GM21528 (cell line): ENCODE data around the gene NDC1.
A peak's percentile ranks its signal among the peaks of the same experiment; 100 is the strongest.
"Not testable (repeated sequence)": the region's sequence is repeated elsewhere in the genome, so short reads cannot be mapped to it uniquely, and the experiment has no call there.

ENCODE experiments used
- ATAC-seq: cut with Tn5 transposase; IDR thresholded peaks from one replicate; pipeline ENCODE4 v1.9.1; 2021; ENCODE audit warnings: mild to moderate bottlenecking, moderate library complexity; ENCODE audit not compliant: unreplicated experiment, low FRiP score

The NDC1 gene

DNA sequence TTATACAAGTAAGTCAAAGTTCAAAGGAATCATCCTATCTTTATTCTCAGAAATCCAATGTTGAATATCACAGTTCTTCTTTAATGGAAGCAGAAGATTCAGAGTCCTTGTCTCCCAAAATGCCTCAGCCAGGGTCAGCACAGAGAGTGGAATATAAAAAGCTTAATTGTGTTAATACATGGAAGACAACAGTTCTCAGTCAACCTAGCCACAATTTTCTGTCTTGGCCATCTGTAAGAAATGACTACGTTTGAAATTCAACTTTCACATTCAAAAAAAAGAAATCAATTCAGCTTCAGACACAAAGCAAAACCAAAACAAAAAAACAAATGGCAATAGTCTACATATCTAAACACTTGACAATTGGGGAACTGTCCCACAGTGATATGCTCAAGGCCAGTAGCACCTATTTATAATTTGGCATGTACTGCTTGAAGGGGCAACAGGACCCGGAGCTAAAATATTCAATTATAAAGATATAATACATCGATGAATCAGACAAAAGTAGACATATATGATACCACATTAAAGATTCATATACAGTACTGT, 71.8 kb downstream of the NDC1 start:
- ATAC-seq: no peak

DNA sequence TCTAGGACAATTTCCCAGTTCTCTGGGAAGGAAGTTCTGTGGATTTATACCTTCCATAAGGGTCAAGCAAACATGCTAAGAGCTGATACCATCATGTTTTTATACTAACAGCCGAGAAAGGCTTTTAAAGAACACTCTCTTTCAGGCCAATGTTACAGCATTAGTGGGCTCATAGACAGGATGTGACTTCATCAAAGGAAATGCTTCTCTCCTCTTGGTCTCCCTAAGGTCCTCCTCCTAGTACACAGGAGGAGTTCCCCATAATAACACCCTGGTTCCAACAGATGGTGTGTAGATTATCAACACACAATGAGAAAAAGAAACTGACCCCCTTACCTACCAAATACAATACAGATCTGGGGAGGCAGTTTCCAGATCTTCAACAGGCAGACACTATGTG, 72.4 kb downstream of the NDC1 start:
- no peak for ATAC-seq

DNA sequence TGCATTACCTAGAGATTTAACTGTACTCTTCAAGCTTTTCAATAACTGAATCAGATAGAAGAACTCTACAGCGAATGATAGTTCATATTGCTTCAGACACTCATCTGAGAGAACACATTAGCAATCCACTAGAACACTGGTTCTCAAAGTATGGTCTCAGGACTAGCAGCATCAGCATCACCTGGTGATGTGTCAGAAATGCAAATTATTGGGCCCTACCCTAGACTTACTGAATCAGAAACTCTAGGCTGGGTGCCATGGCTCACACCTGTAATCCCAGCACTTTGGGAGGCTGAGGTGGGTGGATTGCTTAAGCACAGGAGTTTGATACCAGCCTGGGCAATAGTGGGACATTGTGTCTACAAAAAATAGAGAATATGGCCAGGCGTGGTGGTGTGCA, 74.2 kb downstream of the NDC1 start:
- no peak for ATAC-seq

DNA sequence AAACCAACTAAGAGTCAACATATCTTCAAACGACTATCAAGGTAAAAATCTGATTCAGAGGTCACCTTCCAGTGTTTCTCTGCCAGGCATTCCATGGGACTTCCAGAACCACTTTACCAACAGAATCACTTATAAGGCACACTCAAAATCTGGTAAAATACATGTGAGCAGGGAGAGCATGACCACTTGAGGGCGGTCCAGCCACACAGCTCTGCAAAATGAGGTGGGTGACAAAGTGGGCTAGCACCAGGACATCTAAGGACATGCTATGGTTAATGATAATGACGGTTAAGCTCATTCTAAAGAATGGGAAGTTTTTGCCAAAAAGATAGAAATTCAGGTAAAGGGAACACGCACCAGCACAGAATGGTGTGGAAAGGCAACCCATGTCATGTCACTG, 74.6 kb downstream of the NDC1 start:
- ATAC-seq: no peak

DNA sequence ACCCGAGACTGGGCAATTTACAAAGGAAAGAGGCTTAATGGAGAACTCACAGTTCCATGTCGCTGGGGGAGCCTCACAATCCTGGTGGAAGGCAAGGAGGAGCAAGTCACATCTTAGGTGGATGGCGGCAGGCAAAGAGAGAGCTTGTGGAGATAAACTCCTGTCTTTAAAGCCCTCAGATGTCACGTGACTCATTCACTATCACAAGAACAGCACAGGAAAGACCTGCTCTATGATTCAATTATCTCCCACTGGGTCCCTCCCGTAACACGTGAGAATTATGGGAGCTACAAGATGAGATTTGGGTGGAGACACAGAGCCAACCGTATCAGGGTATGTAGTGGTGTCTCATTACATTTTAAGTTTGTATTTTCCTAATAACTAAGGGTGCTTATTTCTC, 77.6 kb downstream of the NDC1 start:
- not testable (repeated sequence) for ATAC-seq

DNA sequence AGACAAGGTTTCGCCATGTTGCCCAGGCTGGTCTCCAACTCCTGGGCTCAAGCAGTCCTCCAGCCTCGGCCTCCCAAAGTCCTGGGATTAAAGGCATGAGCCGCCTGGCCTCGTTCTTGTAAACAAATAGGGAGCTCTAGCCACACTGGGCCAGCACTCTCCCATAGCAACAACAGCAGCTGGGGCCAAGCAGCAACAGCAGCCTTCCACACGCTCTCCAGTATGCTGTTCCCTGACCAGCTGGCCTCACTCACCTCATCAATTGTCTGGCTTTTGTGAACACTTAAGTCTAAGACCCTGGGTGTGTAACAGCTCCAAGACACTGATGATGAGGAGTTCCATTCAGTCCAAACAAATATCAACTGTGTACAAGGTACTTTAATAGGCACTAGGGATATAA, 82.2 kb downstream of the NDC1 start:
- ATAC-seq: no peak

DNA sequence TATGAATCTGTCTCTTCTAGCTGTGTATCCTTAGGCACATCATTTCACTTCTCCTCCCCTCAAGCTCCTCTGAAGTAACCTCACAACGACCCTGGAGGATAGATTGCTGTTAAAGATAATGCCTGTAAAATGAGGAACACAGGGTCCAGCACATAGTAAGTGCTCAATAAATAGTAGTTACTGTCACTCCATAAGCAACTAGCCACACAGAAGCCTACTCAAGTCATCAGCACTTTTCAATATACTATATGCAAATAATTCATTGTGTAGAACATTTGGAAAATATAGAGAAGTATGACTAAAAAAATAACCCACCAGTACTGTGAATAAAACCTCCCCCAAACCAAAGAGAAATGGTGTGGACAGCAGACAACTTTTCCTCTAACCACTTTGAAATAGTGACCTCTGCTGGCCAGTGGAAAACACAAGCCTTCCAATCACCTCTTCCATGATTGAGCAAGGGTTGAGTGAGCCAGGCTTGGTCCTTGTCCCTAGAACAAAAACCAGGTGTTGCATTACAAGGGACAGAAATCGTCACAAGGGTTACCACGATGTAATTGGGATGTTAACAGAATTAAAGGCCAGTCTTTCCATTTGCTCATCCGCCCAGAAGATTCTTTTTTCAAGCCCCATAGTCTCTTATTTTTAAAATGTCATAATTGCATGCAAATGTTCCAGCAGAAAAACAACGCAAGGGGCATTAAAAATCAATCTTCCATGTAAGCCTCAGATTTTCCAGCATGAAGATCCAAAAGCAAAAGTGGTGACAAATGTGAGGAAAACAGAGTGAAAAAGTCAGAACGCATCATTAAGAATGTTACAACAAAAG, 83.4 kb downstream of the NDC1 start:
- no peak for ATAC-seq

DNA sequence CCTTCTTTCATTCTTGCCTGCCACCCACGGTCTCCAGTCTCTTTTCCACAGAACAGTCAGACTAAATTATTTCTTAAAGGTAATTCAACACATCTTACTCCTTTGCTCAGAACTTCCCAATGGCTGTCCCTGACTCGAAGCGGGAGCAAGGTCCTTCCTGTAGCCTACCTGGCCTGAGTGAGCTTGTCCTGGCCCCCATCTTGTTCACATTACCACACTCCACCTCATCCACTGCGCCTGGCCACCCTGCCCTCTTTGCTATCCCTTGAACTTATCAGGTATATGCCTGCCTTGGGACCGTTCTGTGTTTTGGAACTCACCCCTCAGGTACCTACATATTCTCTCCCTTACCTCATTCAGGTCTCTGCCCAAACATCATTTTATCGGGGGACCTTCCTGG, 85.8 kb downstream of the NDC1 start:
- ATAC-seq: no peak

DNA sequence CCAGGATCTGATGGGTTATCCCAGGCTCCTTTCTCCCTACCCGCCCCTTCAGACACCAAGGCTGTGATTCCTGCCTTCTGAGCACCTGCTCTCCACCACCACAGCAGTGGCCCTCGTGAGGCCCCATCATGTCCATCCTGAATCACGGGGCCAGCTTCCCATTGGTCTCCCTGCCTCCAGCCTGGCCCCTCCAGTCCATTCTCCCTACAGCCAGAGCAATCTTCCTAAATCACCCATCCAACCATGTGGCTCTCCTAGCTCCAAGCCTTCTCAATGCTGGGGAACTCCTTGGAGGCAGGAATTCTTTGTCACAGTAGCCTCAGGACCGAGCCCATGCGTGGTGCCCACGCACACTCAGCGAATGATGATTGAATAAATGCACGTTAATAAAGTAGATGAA, 90.3 kb downstream of the NDC1 start:
- no peak for ATAC-seq

DNA sequence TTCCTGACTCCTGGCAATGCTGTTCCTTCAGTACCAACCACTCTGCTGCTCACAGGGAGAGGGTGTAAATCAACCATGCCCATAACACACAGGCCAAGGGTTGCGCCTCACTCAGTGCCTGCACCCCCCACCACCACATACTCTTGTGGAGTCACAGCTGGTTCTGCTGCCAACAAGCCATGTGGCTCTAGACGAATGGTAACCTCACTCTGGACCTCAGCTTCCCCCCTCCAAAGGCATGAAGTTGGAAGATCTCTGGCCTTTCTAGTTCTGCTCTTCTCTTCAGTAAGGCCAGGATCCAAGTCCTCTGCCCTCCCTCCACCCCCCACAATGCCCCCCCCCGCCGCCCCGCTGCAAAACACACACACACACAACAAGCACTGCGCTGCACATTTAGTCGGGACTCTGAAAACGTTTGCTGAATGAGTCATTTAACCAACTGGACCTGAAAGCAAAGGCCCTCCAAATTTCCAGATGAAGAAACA, 97.4 kb downstream of the NDC1 start:
- ATAC-seq: no peak

DNA sequence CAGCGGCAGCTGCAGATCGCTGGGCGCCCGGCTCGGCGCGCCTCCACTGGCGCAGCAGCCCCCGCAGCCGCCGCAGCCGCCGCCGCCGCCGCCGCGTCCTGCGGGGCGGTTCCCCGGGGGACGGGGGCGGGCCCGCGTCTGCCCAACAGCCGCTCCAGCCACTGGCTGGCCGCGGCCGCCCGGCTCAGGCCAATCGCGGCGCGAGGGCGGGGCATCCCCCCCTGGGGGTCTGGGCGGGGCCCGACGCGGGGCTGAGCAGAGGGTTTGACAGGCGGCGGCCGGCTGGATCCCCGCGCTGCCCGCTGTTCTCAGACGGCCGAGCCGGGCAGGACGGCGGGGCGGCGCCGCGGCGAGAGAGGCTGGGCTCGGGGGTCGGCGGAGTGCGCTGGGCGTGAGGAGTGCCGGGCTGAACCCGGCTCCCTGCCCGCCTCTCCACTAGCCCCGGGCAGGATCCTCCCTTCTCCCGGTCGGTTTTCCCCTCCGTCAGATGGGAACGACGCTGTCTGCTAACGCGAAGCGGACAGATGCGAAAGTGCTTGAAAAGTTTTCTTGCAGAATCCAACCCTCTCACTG, 98.9 kb downstream of the NDC1 start, which contains the start of gene GLIS1:
TSS of gene GLIS1 (minus strand) at position 56 of the 573 bp plus-strand sequence. CDS start 1,100 bp downstream, outside the sequence.
- ATAC-seq: peak; percentile 90

DNA sequence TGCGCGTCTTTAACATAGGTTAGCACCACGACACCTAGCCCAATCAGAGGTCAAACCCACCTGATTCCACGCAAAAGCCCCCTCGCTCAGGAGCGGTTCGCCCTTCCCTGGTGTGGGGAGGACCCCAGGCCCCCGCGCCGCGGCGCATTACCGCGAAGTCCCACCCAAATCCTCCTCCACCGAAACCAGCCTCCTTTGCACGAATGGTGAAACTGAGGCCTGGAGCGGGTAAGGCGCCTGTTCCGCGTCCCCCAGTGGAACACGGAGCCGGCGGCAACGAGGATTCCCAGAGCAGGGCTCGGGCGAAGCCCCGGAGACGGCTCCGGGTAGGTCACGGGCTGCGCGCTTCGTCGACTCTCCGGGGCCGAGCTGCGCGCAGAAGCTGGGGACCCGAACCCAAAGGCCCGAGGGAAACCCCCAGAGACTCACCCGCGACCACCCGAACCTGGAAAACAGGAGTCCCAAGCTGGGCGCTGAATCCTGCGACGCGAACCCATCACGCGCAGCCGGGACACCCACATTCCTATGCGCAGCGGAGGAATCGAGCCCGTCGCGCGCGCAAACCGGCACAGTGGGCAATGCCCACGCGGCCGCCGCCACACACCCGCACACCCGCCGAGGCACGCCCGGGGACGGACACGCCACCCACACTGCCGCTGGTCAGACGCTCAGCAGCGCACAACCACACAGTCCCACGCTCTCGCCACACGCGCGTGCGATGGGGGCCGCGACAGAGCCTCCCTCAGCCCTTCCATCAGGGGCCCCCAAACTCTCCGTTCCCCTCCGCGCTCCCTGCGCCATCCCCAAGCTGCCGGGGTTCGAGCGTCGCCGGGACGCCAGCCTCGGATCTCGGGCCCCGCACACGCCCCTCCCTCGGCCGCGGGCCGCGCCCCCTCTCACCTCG, 99.6 kb downstream of the NDC1 start:
- peak; percentile 29 for ATAC-seq

DNA sequence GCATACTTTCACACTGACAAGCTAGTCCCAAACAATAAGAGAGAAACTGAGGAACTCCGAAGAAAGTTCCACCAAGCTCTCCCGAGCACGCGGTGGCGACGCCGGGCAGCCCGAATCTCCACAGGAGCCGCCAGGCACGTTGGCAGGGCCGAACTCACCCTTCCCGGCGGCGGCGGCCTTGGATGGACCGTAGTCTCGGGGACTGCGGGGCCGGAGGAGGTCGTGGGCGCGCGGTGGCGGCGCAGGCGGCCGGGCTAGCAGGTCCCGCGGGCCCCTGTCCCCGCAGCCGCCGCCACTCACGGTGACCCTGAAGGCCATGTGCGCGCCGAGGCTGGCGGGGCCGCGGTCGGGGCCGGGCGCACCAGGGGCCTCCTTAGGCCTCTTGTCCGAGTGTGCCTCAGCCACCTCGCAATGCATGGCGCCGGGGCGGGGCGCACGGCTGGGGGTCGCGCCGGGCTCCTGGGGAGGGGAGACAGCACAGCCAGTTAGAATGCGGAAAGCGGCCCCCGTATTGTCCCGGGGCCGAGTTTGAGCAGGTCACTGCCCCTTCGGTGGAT, 100.4 kb downstream of the NDC1 start:
- no peak for ATAC-seq

DNA sequence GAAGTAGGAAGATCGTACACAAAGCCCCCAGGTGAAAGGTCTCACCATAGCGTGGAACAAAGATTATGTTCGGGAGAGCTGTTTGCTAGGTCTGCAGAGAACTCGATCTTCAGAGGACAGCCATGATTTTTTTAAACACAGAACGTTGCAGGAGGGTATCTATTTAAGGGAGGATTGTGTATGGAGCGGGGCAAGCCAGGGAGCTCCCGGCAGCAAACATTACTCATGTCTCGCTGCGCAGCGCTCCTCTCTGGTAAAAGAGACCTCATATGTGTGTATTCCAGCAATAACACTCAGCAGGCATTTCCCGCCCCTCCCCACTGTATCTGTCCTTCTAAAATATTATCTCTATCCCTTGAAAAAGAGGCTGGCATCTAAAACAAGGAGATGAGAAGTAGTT, 101.8 kb downstream of the NDC1 start:
- ATAC-seq: no peak

DNA sequence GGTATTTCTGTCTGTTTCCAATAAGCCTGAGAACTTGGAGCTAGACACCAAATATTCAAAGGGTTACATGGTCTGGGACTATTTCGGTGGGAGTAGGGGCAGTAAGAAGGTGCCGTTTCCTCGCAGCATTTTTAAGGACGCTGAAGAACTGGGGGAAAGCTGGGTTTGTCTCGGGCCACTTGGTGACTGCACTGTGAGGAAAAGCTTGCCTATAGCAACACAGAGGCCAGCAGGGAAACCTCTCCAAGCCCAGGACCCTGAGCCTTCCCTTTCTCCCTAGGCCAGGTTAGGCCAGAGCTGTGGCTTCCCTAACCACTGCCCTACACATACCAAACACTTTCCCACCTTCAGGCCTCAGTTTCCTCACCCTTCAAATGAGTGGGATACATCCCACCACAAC, 102.4 kb downstream of the NDC1 start:
- no peak for ATAC-seq

DNA sequence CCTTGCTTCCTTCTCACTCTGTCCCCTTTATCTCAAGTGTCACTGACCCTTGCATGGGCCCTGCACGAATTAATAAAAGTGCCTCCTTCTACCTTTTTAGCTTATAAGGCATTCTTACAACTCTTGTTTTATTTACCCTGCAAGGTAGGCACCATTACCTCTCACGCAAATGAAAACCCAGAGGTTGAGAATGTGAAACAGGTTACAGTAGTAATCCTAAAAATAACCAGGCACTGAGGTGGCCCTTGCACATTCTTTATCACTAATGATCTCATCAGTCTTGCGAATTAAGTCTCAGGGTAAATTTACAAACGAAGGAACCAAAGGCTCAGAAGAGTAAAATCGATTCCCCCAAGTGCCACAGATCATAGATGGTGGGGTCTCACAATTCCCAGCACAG, 102.8 kb downstream of the NDC1 start:
- no peak for ATAC-seq

DNA sequence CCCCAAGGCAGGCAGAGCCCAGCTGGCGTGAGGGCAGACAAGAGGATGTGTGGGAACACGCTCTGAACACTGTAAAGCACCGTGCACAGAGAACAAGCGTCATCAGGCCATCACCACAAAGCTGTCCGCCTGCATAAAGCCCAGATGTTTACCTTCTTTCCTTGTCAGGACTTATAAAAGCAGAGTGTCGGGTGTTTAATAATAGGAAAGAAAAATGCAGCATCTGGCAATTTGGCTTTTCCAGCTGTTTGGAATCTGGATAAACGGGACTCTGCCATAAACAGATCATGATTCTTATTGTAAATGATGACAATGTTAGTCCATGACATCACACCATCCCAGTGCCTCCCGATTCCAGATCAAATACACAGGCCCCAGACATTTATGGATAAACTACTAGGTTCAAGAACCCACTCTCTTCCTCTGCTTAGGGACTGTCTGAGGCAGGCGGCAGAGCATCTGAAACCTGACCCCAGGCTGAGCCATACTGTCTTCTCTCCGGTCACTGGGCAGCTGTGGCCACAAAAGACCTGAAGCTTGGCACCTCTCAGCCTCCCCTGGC, 103.4 kb downstream of the NDC1 start:
- ATAC-seq: no peak

DNA sequence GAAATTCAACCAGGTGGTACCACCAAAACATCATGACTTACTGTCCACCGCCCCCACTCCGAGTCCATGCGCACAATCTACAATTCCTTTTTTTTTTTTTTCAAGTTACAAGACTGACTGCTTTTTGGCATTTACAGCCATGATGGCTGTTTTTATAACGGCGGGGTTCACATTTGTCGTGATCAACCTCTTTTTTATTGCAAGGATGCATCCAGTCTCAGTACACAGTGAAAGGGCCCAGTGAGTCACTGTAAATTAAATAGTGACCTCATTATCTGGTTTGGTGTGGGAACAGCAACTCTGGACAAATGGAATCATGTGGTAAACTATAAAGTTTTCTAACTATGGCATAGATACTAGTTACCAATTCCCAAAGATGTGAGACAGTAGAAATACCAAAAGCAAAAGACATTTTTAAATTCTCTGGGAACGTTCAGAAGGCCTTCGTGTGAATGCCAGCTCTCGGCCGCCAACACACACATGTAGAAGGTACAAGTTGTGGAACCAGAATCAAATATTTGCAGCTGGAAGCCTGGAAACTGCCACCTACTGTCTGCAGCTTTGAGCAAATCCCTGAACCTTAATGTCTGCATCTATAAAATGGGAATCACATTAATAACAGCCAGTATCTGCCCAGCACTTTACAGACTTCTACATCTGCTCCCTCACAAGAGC, 104.0 kb downstream of the NDC1 start:
- no peak for ATAC-seq

DNA sequence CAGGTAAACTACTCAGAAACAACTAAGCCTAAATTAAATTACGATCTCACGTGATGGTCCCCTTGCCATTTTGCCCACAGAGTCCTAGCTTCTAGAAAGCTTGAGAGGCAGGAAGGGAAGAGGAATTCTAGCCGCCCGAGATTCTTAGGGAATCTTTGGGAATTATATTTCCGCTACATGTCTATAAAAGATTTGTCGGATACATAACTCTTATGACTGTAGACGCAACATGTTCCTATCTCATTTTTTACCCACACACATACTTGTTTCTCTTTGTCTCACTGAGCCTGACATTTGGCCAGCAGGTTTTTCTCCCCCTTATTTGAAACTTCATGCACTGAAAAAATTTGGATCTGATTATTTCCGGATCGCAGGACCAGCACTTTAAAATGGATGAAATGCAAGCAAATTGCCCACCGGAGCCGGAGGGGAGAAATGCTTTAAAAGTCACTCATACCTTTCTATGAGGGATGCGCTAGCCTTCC, 104.6 kb downstream of the NDC1 start:
- ATAC-seq: no peak
